IMR-90 (cell line): Measurements from ENCODE around the gene HTT-AS.

ENCODE experiments used
- CTCF ChIP-seq: conservative IDR thresholded peaks from 2 replicates; pipeline ENCODE4 v1.5.1; 2012; ENCODE audit warnings: mild to moderate bottlenecking, low read depth, low read length, improper control_type of control experiment
- ELK1 ChIP-seq: fragments of 150-350 bp; IDR thresholded peaks from 2 replicates; pipeline ENCODE4 v1.6.1; 2016; ENCODE audit warnings: low read depth, mild to moderate bottlenecking, low read length, moderate library complexity, borderline replicate concordance
- POLR2A ChIP-seq: IDR thresholded peaks from 2 replicates; pipeline ENCODE4 v1.6.1; 2012; ENCODE audit warnings: mild to moderate bottlenecking, low read depth, low read length

- TF ChIP-seq CTCF (no peak), ELK1 (no peak), POLR2A (no peak)
Measured at GRCh38 chr4:3016961-3017360, 57.4 kb downstream of the HTT-AS start.
